GM12891 (cell line): ENCODE results near the gene PRIMA1.

Experiments
- PAX5 ChIP-seq: IDR thresholded peaks from 2 replicates; pipeline ENCODE4 v1.6.1; 2011; ENCODE audit warnings: low read length, moderate library complexity, mild to moderate bottlenecking; ENCODE audit not compliant: insufficient read depth, severe bottlenecking
- POLR2A ChIP-seq: IDR thresholded peaks from 2 replicates; pipeline ENCODE4 v1.6.1; 2011; ENCODE audit warnings: low read depth, low read length, control low read depth
- TAF1 ChIP-seq: IDR thresholded peaks from 2 replicates; pipeline ENCODE4 v1.6.1; 2011; ENCODE audit warnings: low read depth, low read length, control low read depth

DNA sequence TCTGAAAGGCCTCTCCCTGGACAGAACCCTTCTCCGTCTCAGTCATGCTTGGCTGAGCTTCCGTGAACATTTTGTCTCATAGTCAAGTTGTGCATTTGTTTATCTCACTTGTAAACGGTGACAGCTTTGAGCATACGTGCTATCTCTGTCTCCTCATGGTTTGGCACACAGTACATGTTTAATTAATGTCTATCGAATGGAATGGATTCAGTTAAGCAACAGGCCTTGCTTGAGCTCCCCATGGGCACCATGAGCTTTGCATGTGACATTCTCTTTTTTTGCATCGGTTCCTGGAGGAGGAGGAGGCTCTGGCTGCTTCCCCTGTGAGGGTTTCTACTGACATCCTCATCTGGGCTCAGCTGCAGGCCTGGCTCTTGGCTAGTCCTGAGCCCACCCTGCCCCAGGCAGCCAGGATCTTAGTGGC, 80.0 kb downstream of the PRIMA1 start:
- TF ChIP-seq TAF1 (no peak), POLR2A (no peak), PAX5 (no peak)
